Right lobe of liver (tissue), 4 donors: ENCODE results near the gene LSP1.

Experiments used
- CTCF ChIP-seq, 4 donors: fragments of 200-600 bp in 3 of 4; fragments of 450-650 bp in 1 of 4; IDR thresholded peaks; one replicate each; pipeline versions ENCODE4 v1.5.1 to v1.8.0; 2016 to 2022; ENCODE audit warnings: antibody characterized with exemption in 4 of 4, mild to moderate bottlenecking in 2 of 4
- POLR2A ChIP-seq: fragments of 450-650 bp; IDR thresholded peaks from one replicate; pipeline ENCODE4 v1.6.1; 2017; ENCODE audit warnings: antibody characterized with exemption, mild to moderate bottlenecking
- donor health status: DM: no; HTN: no; CAD: no.
- donor health status: DM: no; HTN: no; CAD: no.
- donor health status: DM: no; HTN: yes; CAD: no.

- TF ChIP-seq POLR2A (no peak), CTCF (IDR thresholded peaks at IDR 0.05) (no peak)
Measured at GRCh38 chr11:1848640-1849430, 4.0 kb upstream of the LSP1 start.
